Caco-2 (cell line): ENCODE results near the gene MRPL40. TPM values are rescaled to one million over a fixed set of nuclear protein-coding genes. Genes with fewer than 3 reads are reported as not detected.

ENCODE experiments used
- BruUV-seq: library from RNA; stranded (reverse); fragments of 400-500 nt; replicated peaks from 2 replicates; lab custom pipeline; 2021; lab: Mats Ljungman, UMichigan
- CTCF ChIA-PET: fragments of 300-600 bp; sonication (Branson Sonifier 250); formaldehyde crosslinking; loops from one replicate; lab custom pipeline; 2022; ENCODE audit warnings: antibody characterized with exemption; lab: Charles Lee
- POLR2A ChIA-PET: fragments of 300-600 bp; sonication (Branson Sonifier 250); formaldehyde crosslinking; loops from one replicate; lab custom pipeline; 2022; ENCODE audit warnings: antibody characterized with exemption; lab: Charles Lee
- DNase-seq, 2 experiments: peaks; one replicate each; pipeline versions ENCODE4 v3.0.0 to v3.0.0-alpha.2; 2020 to 2022
- H3K27me3 ChIP-seq: replicated peaks from 2 replicates; pipeline ENCODE4 v1.6.0; 2011; ENCODE audit warnings: low read length; ENCODE audit not compliant: control insufficient read depth, insufficient read depth
- H3K36me3 ChIP-seq: 2 replicates; pipeline ENCODE4 v1.5.1; 2011; ENCODE audit warnings: low read length; ENCODE audit not compliant: control insufficient read depth, insufficient read depth
- H3K4me1 ChIP-seq: fragments of 250-450 bp; sonication (Bioruptor Pico); 2 replicates; pipeline ENCODE4 v1.5.1; 2020; ENCODE audit warnings: mild to moderate bottlenecking
- H3K4me3 ChIP-seq: 2 replicates; pipeline ENCODE4 v1.5.1; 2011; ENCODE audit warnings: low read depth, mild to moderate bottlenecking, control low read depth, low read length
- H3K9me3 ChIP-seq: fragments of 250-450 bp; sonication (Bioruptor Pico); 2 replicates; pipeline ENCODE4 v1.5.1; 2020; ENCODE audit warnings: mild to moderate bottlenecking, moderate library complexity
- H3K27ac Mint-ChIP-seq: one replicate; pipeline ENCODE4 v1.8.0; 2022; ENCODE audit warnings: mixed read lengths; ENCODE audit not compliant: unreplicated experiment
- H3K27me3 Mint-ChIP-seq: one replicate; pipeline ENCODE4 v1.8.0; 2022; ENCODE audit warnings: mixed read lengths; ENCODE audit not compliant: insufficient read depth, unreplicated experiment
- H3K36me3 Mint-ChIP-seq: one replicate; pipeline ENCODE4 v1.8.0; 2022; ENCODE audit warnings: mild to moderate bottlenecking, mixed read lengths; ENCODE audit not compliant: insufficient read depth, unreplicated experiment
- H3K4me1 Mint-ChIP-seq: one replicate; pipeline ENCODE4 v1.8.0; 2022; ENCODE audit warnings: low read depth, mixed read lengths; ENCODE audit not compliant: unreplicated experiment
- H3K4me3 Mint-ChIP-seq: one replicate; pipeline ENCODE4 v1.8.0; 2022; ENCODE audit warnings: mild to moderate bottlenecking, moderate library complexity, mixed read lengths; ENCODE audit not compliant: unreplicated experiment
- H3K9me3 Mint-ChIP-seq: one replicate; pipeline ENCODE4 v1.8.0; 2022; ENCODE audit warnings: mixed read lengths; ENCODE audit not compliant: unreplicated experiment
- CTCF ChIP-seq, 2 experiments: fragments of 200-600 bp in 1 of 2; IDR thresholded peaks; 1 replicate in 1 of 2; 2 replicates in 1 of 2; pipeline versions ENCODE4 v1.5.1 to v1.8.0; 2011 to 2022; ENCODE audit warnings: antibody characterized with exemption in 1 of 2, control low read depth in 1 of 2, inconsistent platforms in 1 of 2, low read depth in 1 of 2, low read length in 1 of 2, mild to moderate bottlenecking in 1 of 2, moderate library complexity in 1 of 2; ENCODE audit not compliant: insufficient read depth in 1 of 2, severe bottlenecking in 1 of 2, unreplicated experiment in 1 of 2
- intact Hi-C: fragments of 100-400 bp; cut with micrococcal nuclease; formaldehyde crosslinking; loops from one replicate; pipeline ENCODE4 v1.10.0; 2022; ENCODE audit not compliant: unreplicated experiment
- total RNA-seq: library from RNA; stranded (reverse); gene quantifications from 2 replicates; pipeline ENCODE4 v1.2.3, GENCODE V29; 2022

The MRPL40 gene
- total RNA-seq, 1 experiment from 2014 or later: 42.7 TPM

GRCh38 chr22:19405133-19405532 lies 27.2 kb upstream of the MRPL40 start:
- H3K4me3 Mint-ChIP-seq: no peak overlapping the region
- Histone ChIP-seq H3K27me3 (no peaks in the 10 kb centered on the region), H3K9me3 (no peaks in the 10 kb centered on the region), H3K4me3 (no peak overlapping the region), H3K36me3 (peaks cover 3% of the 10 kb centered on the region), H3K4me1 (no peaks in the 10 kb centered on the region)
- POLR2A ChIA-PET: no interaction called here
- DNase-seq: no peak
- CTCF ChIA-PET: no interaction called here
- no peaks in the 10 kb centered on the region for H3K9me3 Mint-ChIP-seq
- no peaks in the 10 kb centered on the region for H3K4me1 Mint-ChIP-seq
- intact Hi-C loops: no loop called here
- peaks cover 61% of the 10 kb centered on the region for H3K36me3 Mint-ChIP-seq
- H3K27ac Mint-ChIP-seq: no peak overlapping the region
- H3K27me3 Mint-ChIP-seq: no peaks in the 10 kb centered on the region
- no TSS peak for BruUV-seq
- no peak for TF ChIP-seq CTCF (IDR thresholded peaks at IDR 0.05; ENCODE audit: insufficient read depth in 1 of 2, low read depth in 1 of 2, low read length in 1 of 2, severe bottlenecking in 1 of 2, unreplicated experiment in 1 of 2)

- ChIA-PET CTCF (no interaction called here), POLR2A (no interaction called here)
- peaks cover 3% of the 10 kb centered on the region for H3K36me3 ChIP-seq
- Mint-ChIP-seq H3K36me3 (peaks cover 56% of the 10 kb centered on the region), H3K4me1 (no peaks in the 10 kb centered on the region), H3K4me3 (no peak overlapping the region), H3K27me3 (no peaks in the 10 kb centered on the region), H3K9me3 (no peaks in the 10 kb centered on the region), H3K27ac (no peak overlapping the region)
- no peak overlapping the region for H3K4me3 ChIP-seq
- no peaks in the 10 kb centered on the region for H3K27me3 ChIP-seq
- no peaks in the 10 kb centered on the region for H3K9me3 ChIP-seq
- intact Hi-C loops: no loop called here
- TF ChIP-seq CTCF (IDR thresholded peaks at IDR 0.05; ENCODE audit: insufficient read depth in 1 of 2, low read depth in 1 of 2, low read length in 1 of 2, severe bottlenecking in 1 of 2, unreplicated experiment in 1 of 2): no peak
- no peak for DNase-seq
- no TSS peak for BruUV-seq
- no peaks in the 10 kb centered on the region for H3K4me1 ChIP-seq
Observed at GRCh38 chr22:19405652-19406051, 26.7 kb upstream of the MRPL40 start.

GRCh38 chr22:19406281-19406811 lies 26.0 kb upstream of the MRPL40 start:
- intact Hi-C loops: no loop called here
- CTCF ChIA-PET: no interaction called here

More at GRCh38 chr22:19406281-19406811, 26.0 kb upstream of the MRPL40 start:
- H3K27ac Mint-ChIP-seq: no peak overlapping the region
- no peak for DNase-seq
- H3K4me1 ChIP-seq: no peaks in the 10 kb centered on the region
- no peaks in the 10 kb centered on the region for H3K9me3 ChIP-seq
- H3K36me3 Mint-ChIP-seq: peaks cover 54% of the 10 kb centered on the region
- no peak for TF ChIP-seq CTCF (IDR thresholded peaks at IDR 0.05; ENCODE audit: insufficient read depth in 1 of 2, low read depth in 1 of 2, low read length in 1 of 2, severe bottlenecking in 1 of 2, unreplicated experiment in 1 of 2)
- H3K4me3 Mint-ChIP-seq: no peak overlapping the region
- no peaks in the 10 kb centered on the region for H3K4me1 Mint-ChIP-seq
- H3K9me3 Mint-ChIP-seq: no peaks in the 10 kb centered on the region
- POLR2A ChIA-PET: no interaction called here
- no TSS peak for BruUV-seq
- H3K36me3 ChIP-seq: peaks cover 3% of the 10 kb centered on the region
- H3K27me3 ChIP-seq: no peaks in the 10 kb centered on the region
- H3K27me3 Mint-ChIP-seq: no peaks in the 10 kb centered on the region
- no peak overlapping the region for H3K4me3 ChIP-seq
